Measurements from ENCODE around the gene SLC32A1. TPM values are rescaled to one million over a fixed set of nuclear protein-coding genes. Genes with fewer than 3 reads are reported as not detected.

Gene SLC32A1
- total and polyA plus RNA-seq, 2 donors (not counting 3 experiments of a cell fraction or from before 2014, with no cell fraction given) = 0.04 TPM; not detected in 1

DNA sequence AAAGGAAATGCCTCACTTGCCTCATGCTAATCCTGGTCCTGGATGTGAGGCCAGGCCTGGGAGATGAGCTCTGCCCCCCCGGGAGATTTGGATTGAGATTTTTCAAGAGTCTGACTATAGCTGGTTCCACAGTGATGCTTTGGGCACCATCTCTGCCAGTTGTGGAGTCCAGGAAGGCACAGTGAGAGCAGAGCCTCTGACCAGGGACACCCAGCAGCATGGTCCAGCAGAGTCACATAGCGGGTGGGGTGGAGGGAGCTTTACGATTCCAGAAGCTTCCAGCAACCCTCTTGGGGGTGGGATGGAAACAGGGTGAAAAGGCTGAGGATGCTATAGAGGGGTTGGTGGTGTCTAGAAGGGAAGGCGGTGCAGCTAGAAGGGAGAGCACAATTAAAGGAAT lies 8.7 kb downstream of the SLC32A1 start:
- H3K27ac ChIP-seq (ENCODE audit: insufficient read depth, low read depth, low read length) = no peak overlapping the region
- intact Hi-C loops (cut with micrococcal nuclease) (no loop called here), dilution Hi-C loops (cut with MboI; ENCODE audit: extremely low pct_ligation_motif_present, low sequenced_read_pairs) (no loop called here)
- BruUV-seq (replicated peaks) = no TSS peak
- H3K4me3 ChIP-seq (replicated peaks in 1 of 3; ENCODE audit: insufficient read depth in 1 of 3, low read depth in 1 of 3, low read length in 3 of 3) = no peak overlapping the region
- no peaks in the 10 kb centered on the region for H3K79me2 ChIP-seq (ENCODE audit: control insufficient read depth, insufficient read depth, low read length)
- TF ChIP-seq FOS (IDR thresholded peaks at IDR 0.05; ENCODE audit: borderline replicate concordance, insufficient read depth, low read length) = no peak
- TF ChIP-seq, protein P1, sequence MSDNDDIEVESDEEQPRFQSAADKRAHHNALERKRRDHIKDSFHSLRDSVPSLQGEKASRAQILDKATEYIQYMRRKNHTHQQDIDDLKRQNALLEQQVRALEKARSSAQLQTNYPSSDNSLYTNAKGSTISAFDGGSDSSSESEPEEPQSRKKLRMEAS (IDR thresholded peaks at IDR 0.05; ENCODE audit: insufficient read depth, insufficient read length) = no peak
- no peak for TF ChIP-seq GATA2 (IDR thresholded peaks at IDR 0.05; ENCODE audit: insufficient read depth, insufficient read length, low read depth, low read length)
- no peak for TF ChIP-seq POLR2AphosphoS5 (IDR thresholded peaks at IDR 0.05; ENCODE audit: insufficient read depth, low read depth, low read length)
- TF ChIP-seq, protein P2, sequence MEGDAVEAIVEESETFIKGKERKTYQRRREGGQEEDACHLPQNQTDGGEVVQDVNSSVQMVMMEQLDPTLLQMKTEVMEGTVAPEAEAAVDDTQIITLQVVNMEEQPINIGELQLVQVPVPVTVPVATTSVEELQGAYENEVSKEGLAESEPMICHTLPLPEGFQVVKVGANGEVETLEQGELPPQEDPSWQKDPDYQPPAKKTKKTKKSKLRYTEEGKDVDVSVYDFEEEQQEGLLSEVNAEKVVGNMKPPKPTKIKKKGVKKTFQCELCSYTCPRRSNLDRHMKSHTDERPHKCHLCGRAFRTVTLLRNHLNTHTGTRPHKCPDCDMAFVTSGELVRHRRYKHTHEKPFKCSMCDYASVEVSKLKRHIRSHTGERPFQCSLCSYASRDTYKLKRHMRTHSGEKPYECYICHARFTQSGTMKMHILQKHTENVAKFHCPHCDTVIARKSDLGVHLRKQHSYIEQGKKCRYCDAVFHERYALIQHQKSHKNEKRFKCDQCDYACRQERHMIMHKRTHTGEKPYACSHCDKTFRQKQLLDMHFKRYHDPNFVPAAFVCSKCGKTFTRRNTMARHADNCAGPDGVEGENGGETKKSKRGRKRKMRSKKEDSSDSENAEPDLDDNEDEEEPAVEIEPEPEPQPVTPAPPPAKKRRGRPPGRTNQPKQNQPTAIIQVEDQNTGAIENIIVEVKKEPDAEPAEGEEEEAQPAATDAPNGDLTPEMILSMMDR (IDR thresholded peaks at IDR 0.05; ENCODE audit: extremely low read depth in 1 of 2, insufficient read depth in 1 of 2, low read depth in 1 of 2, low read length in 2 of 2) = no peak
- no peak for TF ChIP-seq POLR2A (IDR thresholded peaks at IDR 0.05; ENCODE audit: low read depth, low read length)
- no peak for TF ChIP-seq EZH2 (IDR thresholded peaks at IDR 0.05; ENCODE audit: borderline replicate concordance, low read depth, low read length, severe bottlenecking)
- no peak for TF ChIP-seq JUN (IDR thresholded peaks at IDR 0.05; ENCODE audit: borderline replicate concordance, insufficient read depth, insufficient read length, low read depth)
- TF ChIP-seq MYC (IDR thresholded peaks at IDR 0.05; ENCODE audit: low read depth, low read length) = no peak
- no peak overlapping the region for H2AFZ ChIP-seq (ENCODE audit: low read depth, low read length)
- no peak for DNase-seq (ENCODE audit: low read depth, low spot score)
- no peaks in the 10 kb centered on the region for H4K20me1 ChIP-seq (replicated peaks; ENCODE audit: control insufficient read depth, extremely low read depth, insufficient read depth, low read length)
- no peaks in the 10 kb centered on the region for H3K9me1 ChIP-seq (replicated peaks; ENCODE audit: control insufficient read depth, extremely low read depth, insufficient read depth, low read length)
- no peak for FAIRE-seq
- H3K4me1 ChIP-seq (ENCODE audit: control insufficient read depth, extremely low read depth, insufficient read depth, low read length) = peaks cover 6% of the 10 kb centered on the region
- no peaks in the 10 kb centered on the region for H3K9me3 ChIP-seq (replicated peaks; ENCODE audit: control insufficient read depth, insufficient read depth, low read length)
- POLR2A ChIA-PET = no interaction called here
- no peak overlapping the region for H3K9ac ChIP-seq (replicated peaks; ENCODE audit: extremely low read depth, insufficient read depth, low read length)
- peaks cover 48 to 62% of the 10 kb centered on the region in 2 experiments for H3K27me3 ChIP-seq (ENCODE audit: control insufficient read depth in 2 of 2, insufficient read depth in 2 of 2, low read length in 2 of 2)
- no peak overlapping the region for H3K4me2 ChIP-seq (ENCODE audit: insufficient read depth, low read length)
- CTCF ChIA-PET = interaction anchor here (1.0 to 2.0 kb wide), 5 partner anchors 8 to 75 kb away, joined by 3 to 7 read pairs (median 3); partner anchors contain the start of gene SLC32A1
- H3K36me3 ChIP-seq (ENCODE audit: control insufficient read depth in 2 of 2, extremely low read depth in 1 of 2, insufficient read depth in 2 of 2, low read length in 2 of 2) = no peaks in the 10 kb centered on the region

Data from endothelial cell of umbilical vein (primary cell).